Pancreas (tissue), 10 donors: ENCODE measurements around the gene ARID5B. TPM values are rescaled to one million over a fixed set of nuclear protein-coding genes. Genes with fewer than 3 reads are reported as not detected.

Source experiments
- ATAC-seq, 4 donors: fragments of 200-7000 bp; cut with Tn5 transposase; one replicate each; pipeline versions ENCODE4 v1.8.0 to v1.9.1; 2020; ENCODE audit warnings: mild to moderate bottlenecking in 4 of 4, moderate library complexity in 4 of 4
- DNase-seq, 6 donors: peaks; one replicate each; pipeline ENCODE4 v3.0.0-alpha.2; 2020
- FAIRE-seq: peaks from 2 replicates; lab custom pipeline; 2012; peaks lifted over from hg19 to GRCh38; lab: Jason Lieb, UNC
- H3K27ac ChIP-seq, 4 donors: fragments of 200-600 bp; sonication (generic); 1 replicate in 3 of 4; 2 replicates in 1 of 4; pipeline versions ENCODE4 v1.5.0 to v1.8.0; 2020
- H3K27me3 ChIP-seq, 4 donors: fragments of 200-600 bp; one replicate each; pipeline ENCODE4 v1.8.0; 2021
- H3K36me3 ChIP-seq, 3 donors: fragments of 200-600 bp; sonication (generic) in 1 of 3; one replicate each; pipeline versions ENCODE4 v1.5.0 to v1.8.0; 2020 to 2021
- H3K4me1 ChIP-seq, 3 donors: fragments of 200-600 bp; one replicate each; pipeline ENCODE4 v1.8.0; 2021
- H3K4me3 ChIP-seq, 4 donors: fragments of 200-600 bp; sonication (generic) in 2 of 4; one replicate each; pipeline versions ENCODE4 v1.5.0 to v1.8.0; 2020 to 2021
- H3K9me3 ChIP-seq, 4 donors: fragments of 200-600 bp; one replicate each; pipeline ENCODE4 v1.8.0; 2021
- CTCF ChIP-seq, 4 donors: fragments of 200-600 bp; sonication (generic) in 3 of 4; IDR thresholded peaks; one replicate each; pipeline versions ENCODE4 v1.5.0 to v1.8.0; 2021; ENCODE audit warnings: antibody characterized with exemption in 4 of 4
- WGBS, 2 donors: extraction: QIAGEN DNeasy Blood & Tissue Kit; methylation state at CpG; one replicate each; pipeline ENCODE4 v1.1.7; 2013; 5-methylcytosine and 5-hydroxymethylcytosine counted together
- intact Hi-C, 3 donors: fragments of 100-400 bp; cut with DNase I; formaldehyde crosslinking; loops; one replicate each; pipeline versions ENCODE4 v1.11.1 to v1.14.2; 2022
- polyA plus RNA-seq, 2 donors: library from polyadenylated mRNA; stranded (reverse); fragments of 200-250 nt; gene quantifications; one replicate each; pipeline ENCODE4 v1.2.3, GENCODE V29; 2013
- total RNA-seq, 6 donors: library from RNA; stranded (reverse); fragmentation: NEBNext Ultra II Directional in 4 of 6; extraction: Animal tissue kit (Norgen Biotek cat#: 25700) in 4 of 6; gene quantifications; one replicate each; pipeline versions ENCODE4 v1.2.1 to v1.2.4, GENCODE V29; 2021 to 2023
- donor health status: healthy with polysubstance abuse.
- donor health status: DM: no; HTN: no; CAD: no; lungs with moderate emphysema.
- donor health status: DM: no; HTN: no; CAD: no.
- donor health status: control.
- donor health status: control.
- donor health status: Bipolar disorder and iron deficiency.
- donor health status: DM: yes; HTN: yes; CAD: no.
- donor health status: DM: no; HTN: no; CAD: no.
- donor health status: DM: no; HTN: no; CAD: no.
- donor health status: DM: yes; HTN: yes; CAD: no.

ARID5B gene
- total and polyA plus RNA-seq, 8 donors, result 2.6 to 13.0 (median 5.0) TPM

GRCh38 chr10:61933859-61934555, 32.5 kb downstream of the ARID5B start:
- Histone ChIP-seq H3K27me3 (no peaks in the 10 kb centered on the region), H3K4me1 (peaks cover 0 to 16% (median 0%) of the 10 kb centered on the region in 3 donors), H3K4me3 (no peak overlapping the region), H3K36me3 (no peaks in the 10 kb centered on the region), H3K9me3 (no peaks in the 10 kb centered on the region), H3K27ac (no peak overlapping the region)
- ATAC-seq (no peak), DNase-seq (no peak), FAIRE-seq (no peak)
- intact Hi-C loops, result no loop called here
- no peak for TF ChIP-seq CTCF (IDR thresholded peaks at IDR 0.05)
- WGBS, 2 donors, result 81 to 85% methylated on average over 3 of the region's 3 CpGs

DNA sequence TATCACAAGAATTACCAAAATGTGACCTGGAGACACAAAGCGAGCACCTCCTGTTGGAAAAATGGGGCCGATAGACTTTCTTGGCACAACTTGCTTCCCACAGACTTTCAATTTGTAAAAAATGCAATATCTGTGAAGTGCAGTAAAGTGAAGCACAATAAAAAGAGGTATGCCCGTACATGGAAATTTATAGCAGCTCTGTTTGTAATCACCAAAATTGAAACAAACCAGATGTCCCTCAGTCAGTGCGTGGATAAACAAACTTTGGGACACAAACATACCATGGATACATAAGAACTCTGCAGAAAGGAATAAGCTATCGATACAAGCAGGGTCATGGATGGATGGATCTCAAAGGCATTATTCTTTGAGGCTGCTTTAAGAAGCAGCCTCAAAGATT, 33.6 kb downstream of the ARID5B start:
- intact Hi-C loops, result no loop called here
- H3K9me3 ChIP-seq, result no peaks in the 10 kb centered on the region
- no peaks in the 10 kb centered on the region for H3K27me3 ChIP-seq
- DNase-seq, result no peak
- TF ChIP-seq CTCF (IDR thresholded peaks at IDR 0.05), result no peak
- FAIRE-seq, result no peak
- H3K4me3 ChIP-seq, result no peak overlapping the region
- H3K27ac ChIP-seq, result no peak overlapping the region
- no peaks in the 10 kb centered on the region for H3K36me3 ChIP-seq
- 80 to 82% methylated on average over 5 of the region's 5 CpGs for WGBS, 2 donors
- ATAC-seq, result no peak
- peaks cover 0 to 22% (median 0%) of the 10 kb centered on the region in 3 donors for H3K4me1 ChIP-seq

- Histone ChIP-seq H3K4me1 (peaks cover 0 to 25% (median 0%) of the 10 kb centered on the region in 3 donors), H3K9me3 (no peaks in the 10 kb centered on the region), H3K4me3 (no peak overlapping the region), H3K27me3 (no peaks in the 10 kb centered on the region), H3K36me3 (no peaks in the 10 kb centered on the region), H3K27ac (no peak overlapping the region)
- FAIRE-seq (no peak), DNase-seq (no peak), ATAC-seq (no peak)
- TF ChIP-seq CTCF (IDR thresholded peaks at IDR 0.05), result no peak
- intact Hi-C loops, result no loop called here
- WGBS, 2 donors, result 58 to 63% methylated on average over 3 of the region's 3 CpGs
Observed at GRCh38 chr10:61936770-61937169, 35.3 kb downstream of the ARID5B start.

GRCh38 chr10:61937631-61938351, 36.3 kb downstream of the ARID5B start:
- peak in 3 of 4 donors; percentile 44 to 77 (median 72) for ATAC-seq
- H3K27ac ChIP-seq, result peak overlapping the region in 2 of 4 donors; percentile 49 to 60
- WGBS, 2 donors, result 57 to 75% methylated on average over 1 of the region's 1 CpG

More at GRCh38 chr10:61937631-61938351, 36.3 kb downstream of the ARID5B start:
- Histone ChIP-seq H3K27me3 (no peaks in the 10 kb centered on the region), H3K36me3 (no peaks in the 10 kb centered on the region), H3K4me3 (no peak overlapping the region), H3K9me3 (no peaks in the 10 kb centered on the region), H3K4me1 (peaks cover 0 to 28% (median 0%) of the 10 kb centered on the region in 3 donors)
- no peak for TF ChIP-seq CTCF (IDR thresholded peaks at IDR 0.05)
- intact Hi-C loops, result no loop called here
- no peak for DNase-seq
- FAIRE-seq, result peak; percentile 29
